ENCODE measurements around the gene TLX3.

The TLX3 gene

GRCh38 chr5:171315386-171315891, 6.4 kb downstream of the TLX3 start:
- Histone ChIP-seq H3K4me1 (ENCODE audit: control insufficient read depth in 1 of 2, insufficient read depth in 1 of 2, low read depth in 1 of 2, low read length in 1 of 2) (peaks cover 19 to 28% of the 10 kb centered on the region in 2 experiments), H3K36me3 (no peaks in the 10 kb centered on the region), H3K9me3 (no peaks in the 10 kb centered on the region), H3K27ac (no peak overlapping the region), H3K27me3 (peaks cover 100% of the 10 kb centered on the region), H3K4me3 (ENCODE audit: low read depth in 1 of 2, low read length in 1 of 2) (no peak overlapping the region)
- no peak for TF ChIP-seq CTCF (IDR thresholded peaks at IDR 0.05)

GRCh38 chr5:171315925-171316257, 6.8 kb downstream of the TLX3 start:
- H3K4me3 ChIP-seq (ENCODE audit: low read depth in 1 of 2, low read length in 1 of 2) = no peak overlapping the region
- no peak for TF ChIP-seq CTCF (IDR thresholded peaks at IDR 0.05)
- H3K9me3 ChIP-seq = no peaks in the 10 kb centered on the region
- H3K4me1 ChIP-seq (ENCODE audit: control insufficient read depth in 1 of 2, insufficient read depth in 1 of 2, low read depth in 1 of 2, low read length in 1 of 2) = peaks cover 18 to 25% of the 10 kb centered on the region in 2 experiments
- no peaks in the 10 kb centered on the region for H3K36me3 ChIP-seq
- no peak overlapping the region for H3K27ac ChIP-seq
- peaks cover 100% of the 10 kb centered on the region for H3K27me3 ChIP-seq

GRCh38 chr5:171316258-171317121, 7.4 kb downstream of the TLX3 start:
- TF ChIP-seq CTCF (IDR thresholded peaks at IDR 0.05) = no peak
- Histone ChIP-seq H3K36me3 (no peaks in the 10 kb centered on the region), H3K4me3 (ENCODE audit: low read depth in 1 of 2, low read length in 1 of 2) (no peak overlapping the region), H3K9me3 (no peaks in the 10 kb centered on the region), H3K27ac (no peak overlapping the region), H3K4me1 (ENCODE audit: control insufficient read depth in 1 of 2, insufficient read depth in 1 of 2, low read depth in 1 of 2, low read length in 1 of 2) (peaks cover 13 to 19% of the 10 kb centered on the region in 2 experiments), H3K27me3 (peaks cover 100% of the 10 kb centered on the region)

- Histone ChIP-seq H3K27ac (no peak overlapping the region), H3K27me3 (peaks cover 100% of the 10 kb centered on the region), H3K36me3 (no peaks in the 10 kb centered on the region), H3K9me3 (no peaks in the 10 kb centered on the region), H3K4me1 (ENCODE audit: control insufficient read depth in 1 of 2, insufficient read depth in 1 of 2, low read depth in 1 of 2, low read length in 1 of 2) (peaks cover 8 to 11% of the 10 kb centered on the region in 2 experiments), H3K4me3 (ENCODE audit: low read depth in 1 of 2, low read length in 1 of 2) (no peak overlapping the region)
- TF ChIP-seq CTCF (IDR thresholded peaks at IDR 0.05) = no peak
Observed at GRCh38 chr5:171317230-171317629, 8.2 kb downstream of the TLX3 start.

- no peak for TF ChIP-seq CTCF (IDR thresholded peaks at IDR 0.05)
- H3K27ac ChIP-seq = no peak overlapping the region
- H3K4me3 ChIP-seq (ENCODE audit: low read depth in 1 of 2, low read length in 1 of 2) = no peak overlapping the region
- H3K4me1 ChIP-seq (ENCODE audit: control insufficient read depth in 1 of 2, insufficient read depth in 1 of 2, low read depth in 1 of 2, low read length in 1 of 2) = peaks cover 0 to 5% of the 10 kb centered on the region in 2 experiments
- no peaks in the 10 kb centered on the region for H3K9me3 ChIP-seq
- no peaks in the 10 kb centered on the region for H3K36me3 ChIP-seq
- peaks cover 100% of the 10 kb centered on the region for H3K27me3 ChIP-seq
Observed at GRCh38 chr5:171318026-171318425, 9.0 kb downstream of the TLX3 start.

Measured in neutrophil (primary cell).